GM20000 (cell line): ENCODE data around the gene SPOCD1.

Source experiments
- DNase-seq: peaks from one replicate; pipeline ENCODE4 v3.0.0; 2012; ENCODE audit warnings: low spot score
- CTCF ChIP-seq: IDR thresholded peaks from 2 replicates; pipeline ENCODE4 v1.5.1; 2012; ENCODE audit warnings: mild to moderate bottlenecking, control low read depth; ENCODE audit errors: extremely low read depth, missing control alignments

SPOCD1 gene

GRCh38 chr1:31774495-31774894 is 41.3 kb downstream of the SPOCD1 start:
- TF ChIP-seq CTCF = no peak
- DNase-seq = no peak

GRCh38 chr1:31773861-31774260 is 42.0 kb downstream of the SPOCD1 start:
- TF ChIP-seq CTCF = no peak
- no peak for DNase-seq

GRCh38 chr1:31772669-31773248 is 43.1 kb downstream of the SPOCD1 start:
- no peak for DNase-seq
- no peak for TF ChIP-seq CTCF

- no peak for DNase-seq
- TF ChIP-seq CTCF = no peak
Measured at GRCh38 chr1:31771891-31772668, 43.7 kb downstream of the SPOCD1 start.

GRCh38 chr1:31769720-31770390 is 46.0 kb downstream of the SPOCD1 start:
- no peak for TF ChIP-seq CTCF
- no peak for DNase-seq

- DNase-seq = no peak
- no peak for TF ChIP-seq CTCF
Measured at GRCh38 chr1:31768939-31769704, 46.7 kb downstream of the SPOCD1 start.
